GM10266 (cell line): ENCODE measurements around the gene SAP130.

Source experiments
- DNase-seq: peaks from one replicate; pipeline ENCODE4 v3.0.0; 2012; ENCODE audit errors: extremely low spot score
- TF ChIP-seq, protein P1 (sequence below): IDR thresholded peaks from 2 replicates; pipeline ENCODE4 v1.5.1; 2012; ENCODE audit warnings: mild to moderate bottlenecking, low read depth; ENCODE audit not compliant: control insufficient read depth, insufficient read depth; ENCODE audit errors: missing control alignments

SAP130 gene

DNA sequence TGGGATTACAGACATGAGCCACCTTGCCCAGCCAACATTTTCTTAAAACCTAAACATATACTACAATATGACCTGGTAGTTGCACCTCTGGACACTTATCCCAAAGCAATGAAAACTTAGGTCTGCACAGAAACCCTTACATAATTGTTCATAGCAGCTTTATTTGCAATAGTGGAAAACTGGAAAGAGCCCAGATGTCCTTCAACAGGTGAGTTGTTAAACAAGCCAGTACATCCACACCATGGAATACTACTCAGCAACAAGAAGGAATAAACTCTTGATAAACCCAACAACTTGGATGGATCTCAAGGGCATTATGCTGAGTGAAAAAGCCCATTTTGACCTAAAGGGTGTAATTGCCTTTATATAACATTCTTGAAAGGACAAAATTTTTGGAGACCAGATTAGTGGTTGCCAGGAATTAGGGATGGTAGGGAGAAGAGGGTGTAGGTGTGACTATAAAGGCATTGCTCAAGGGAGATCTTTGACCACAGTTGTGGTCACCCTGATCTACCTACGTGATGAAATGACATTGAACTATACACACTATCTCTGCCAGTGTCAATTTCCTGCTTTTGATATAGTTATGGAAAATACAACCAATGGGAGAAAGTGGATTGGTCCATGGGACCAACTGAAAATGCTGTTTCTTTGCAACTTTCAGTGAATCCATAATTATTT lies 130.2 kb downstream of the SAP130 start:
- TF ChIP-seq, protein P1, sequence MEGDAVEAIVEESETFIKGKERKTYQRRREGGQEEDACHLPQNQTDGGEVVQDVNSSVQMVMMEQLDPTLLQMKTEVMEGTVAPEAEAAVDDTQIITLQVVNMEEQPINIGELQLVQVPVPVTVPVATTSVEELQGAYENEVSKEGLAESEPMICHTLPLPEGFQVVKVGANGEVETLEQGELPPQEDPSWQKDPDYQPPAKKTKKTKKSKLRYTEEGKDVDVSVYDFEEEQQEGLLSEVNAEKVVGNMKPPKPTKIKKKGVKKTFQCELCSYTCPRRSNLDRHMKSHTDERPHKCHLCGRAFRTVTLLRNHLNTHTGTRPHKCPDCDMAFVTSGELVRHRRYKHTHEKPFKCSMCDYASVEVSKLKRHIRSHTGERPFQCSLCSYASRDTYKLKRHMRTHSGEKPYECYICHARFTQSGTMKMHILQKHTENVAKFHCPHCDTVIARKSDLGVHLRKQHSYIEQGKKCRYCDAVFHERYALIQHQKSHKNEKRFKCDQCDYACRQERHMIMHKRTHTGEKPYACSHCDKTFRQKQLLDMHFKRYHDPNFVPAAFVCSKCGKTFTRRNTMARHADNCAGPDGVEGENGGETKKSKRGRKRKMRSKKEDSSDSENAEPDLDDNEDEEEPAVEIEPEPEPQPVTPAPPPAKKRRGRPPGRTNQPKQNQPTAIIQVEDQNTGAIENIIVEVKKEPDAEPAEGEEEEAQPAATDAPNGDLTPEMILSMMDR, result no peak

GRCh38 chr2:127893494-127893893 lies 134.4 kb downstream of the SAP130 start:
- DNase-seq, result no peak
- TF ChIP-seq, protein P1, result no peak

More for the DNA sequence above, 130.2 kb downstream of the SAP130 start:
- DNase-seq, result no peak

- no peak for DNase-seq
- TF ChIP-seq, protein P1, result no peak
Observed at GRCh38 chr2:127893033-127893432, 134.8 kb downstream of the SAP130 start.

DNA sequence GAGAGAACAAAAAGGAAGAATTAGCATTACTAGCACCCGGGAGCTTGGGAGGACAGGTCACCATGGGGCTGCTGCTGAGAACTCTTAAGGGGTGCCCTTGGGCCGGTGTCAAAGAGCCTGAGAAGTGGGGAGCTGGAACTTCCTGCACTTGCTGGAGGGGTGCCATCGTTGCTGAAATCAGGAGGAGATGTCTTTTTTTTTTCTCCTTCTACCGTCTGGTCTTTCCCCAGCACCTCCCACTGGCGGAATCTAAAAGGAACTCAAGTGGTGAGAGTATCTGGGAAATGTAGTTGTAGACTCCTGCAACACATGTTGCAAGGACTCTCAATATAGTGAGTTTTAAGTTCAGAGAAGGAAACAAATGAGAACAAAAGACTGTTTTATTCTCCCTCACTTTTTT lies 136.0 kb downstream of the SAP130 start:
- no peak for DNase-seq
- TF ChIP-seq, protein P1, result no peak
